OCI-LY1 (cell line): ENCODE data around the gene KLK13.

ENCODE experiments used
- CTCF ChIP-seq: fragments of 200-600 bp; sonication (generic), shearing (Covaris generic); IDR thresholded peaks from 2 replicates; pipeline ENCODE4 v1.5.1; 2017; ENCODE audit warnings: mild to moderate bottlenecking, antibody characterized with exemption, low read length, moderate library complexity, mixed read lengths
- EZH2 ChIP-seq: fragments of 200-600 bp; sonication (generic), shearing (Covaris generic); IDR thresholded peaks from 2 replicates; pipeline ENCODE4 v1.8.0; 2017; ENCODE audit warnings: borderline replicate concordance, mixed run types, mild to moderate bottlenecking, antibody characterized with exemption, low read length, moderate library complexity, mixed read lengths

DNA sequence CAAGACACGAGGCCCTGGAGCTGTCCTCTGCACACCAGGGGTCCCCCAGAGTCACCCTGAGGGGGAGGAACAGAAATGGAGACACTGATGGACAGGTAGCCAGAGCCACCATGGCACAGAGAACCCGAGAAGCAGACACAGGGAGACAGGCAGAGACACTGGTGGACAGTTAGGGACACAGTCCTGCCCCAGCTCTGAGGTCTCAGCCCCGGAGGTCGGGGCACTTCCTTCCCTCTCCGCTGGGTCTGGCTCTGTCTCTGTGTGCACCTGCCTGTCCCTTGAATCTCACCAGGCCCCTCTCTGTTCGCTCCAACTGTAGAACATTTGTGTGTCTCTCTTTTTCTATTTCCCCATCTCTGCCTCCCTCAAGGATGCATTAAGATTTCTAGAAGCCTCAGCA, 13.2 kb upstream of the KLK13 start:
- TF ChIP-seq CTCF = no peak
- TF ChIP-seq EZH2 = no peak
